ENCODE results near the gene SAXO1.
"Not testable (repeated sequence)": the region's sequence is repeated elsewhere in the genome, so short reads cannot be mapped to it uniquely, and the experiment has no call there.

SAXO1 gene

GRCh38 chr9:18997151-18997550 lies 35.9 kb downstream of the SAXO1 start:
- no peak for DNase-seq

GRCh38 chr9:18996211-18996610 lies 36.8 kb downstream of the SAXO1 start:
- no peak for DNase-seq

GRCh38 chr9:18994263-18994916 lies 38.6 kb downstream of the SAXO1 start:
- DNase-seq = no peak

- DNase-seq = not testable (repeated sequence)
Measured at GRCh38 chr9:18991197-18991596, 41.8 kb downstream of the SAXO1 start.

- no peak for DNase-seq
Measured at GRCh38 chr9:18990494-18990893, 42.5 kb downstream of the SAXO1 start.

GRCh38 chr9:18989865-18990264 lies 43.1 kb downstream of the SAXO1 start:
- DNase-seq = no peak

- DNase-seq = no peak
Measured at GRCh38 chr9:18989097-18989496, 43.9 kb downstream of the SAXO1 start.

GRCh38 chr9:18988003-18988402 lies 45.0 kb downstream of the SAXO1 start:
- DNase-seq = no peak

- DNase-seq = no peak
Measured at GRCh38 chr9:18985996-18986395, 47.0 kb downstream of the SAXO1 start.

- peak; percentile 60 for DNase-seq
Measured at GRCh38 chr9:18985464-18985951, 47.5 kb downstream of the SAXO1 start.

GRCh38 chr9:18982262-18982620 lies 50.8 kb downstream of the SAXO1 start:
- DNase-seq = no peak

- DNase-seq = no peak
Measured at GRCh38 chr9:18981476-18982261, 51.3 kb downstream of the SAXO1 start.

GRCh38 chr9:18980189-18980588 lies 52.8 kb downstream of the SAXO1 start:
- DNase-seq = no peak

- DNase-seq = no peak
Measured at GRCh38 chr9:18979367-18979766, 53.6 kb downstream of the SAXO1 start.

- no peak for DNase-seq
Measured at GRCh38 chr9:18978188-18978587, 54.8 kb downstream of the SAXO1 start.

GRCh38 chr9:18976709-18977531 lies 56.1 kb downstream of the SAXO1 start:
- no peak for DNase-seq

GRCh38 chr9:18976221-18976708 lies 56.7 kb downstream of the SAXO1 start:
- DNase-seq = no peak

- no peak for DNase-seq
Measured at GRCh38 chr9:18973348-18973747, 59.7 kb downstream of the SAXO1 start.

GRCh38 chr9:18972675-18973074 lies 60.3 kb downstream of the SAXO1 start:
- no peak for DNase-seq

GRCh38 chr9:18971909-18972308 lies 61.1 kb downstream of the SAXO1 start:
- DNase-seq = no peak

GRCh38 chr9:18971404-18971803 lies 61.6 kb downstream of the SAXO1 start:
- no peak for DNase-seq

- no peak for DNase-seq
Measured at GRCh38 chr9:18970393-18970792, 62.6 kb downstream of the SAXO1 start.

GRCh38 chr9:18969128-18969527 lies 63.9 kb downstream of the SAXO1 start:
- DNase-seq = peak; percentile 84

All from femur (tissue), 1 donor.